Measurements from ENCODE around the gene USP27X.

The USP27X gene

GRCh38 chrX:49880668-49881067 lies 1.4 kb downstream of the USP27X start:
- DNase-seq (ENCODE audit: low spot score): no peak
- no peak for FAIRE-seq

DNA sequence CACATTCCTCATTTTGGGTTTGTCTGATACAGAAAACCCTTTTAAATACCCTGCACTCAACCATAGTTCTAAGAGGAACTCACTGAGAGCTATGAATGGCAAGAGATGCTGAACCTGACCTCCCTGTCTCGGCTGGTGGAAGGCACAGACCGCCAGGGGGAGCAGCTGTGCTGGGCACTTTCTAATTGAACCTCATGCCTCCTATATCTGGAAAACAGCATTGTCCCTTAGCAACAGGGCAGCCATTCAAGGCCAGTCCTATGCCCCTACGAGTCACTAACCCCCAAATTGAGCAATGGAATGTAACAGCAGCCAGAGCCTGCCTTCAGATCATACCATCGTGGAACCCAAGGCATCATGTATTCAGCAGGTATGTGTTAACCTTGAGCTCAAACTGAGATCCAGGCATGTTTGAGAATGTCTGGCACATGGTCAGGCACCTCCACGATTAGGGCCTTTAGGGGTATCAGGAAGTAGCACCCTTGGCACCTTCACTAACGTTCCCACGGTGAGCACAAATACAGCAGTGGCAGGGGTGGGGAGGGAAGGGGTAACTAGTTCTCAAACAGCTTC lies 5.1 kb downstream of the USP27X start:
- FAIRE-seq (peak; percentile 27), DNase-seq (ENCODE audit: low spot score) (peak; percentile 44)

DNA sequence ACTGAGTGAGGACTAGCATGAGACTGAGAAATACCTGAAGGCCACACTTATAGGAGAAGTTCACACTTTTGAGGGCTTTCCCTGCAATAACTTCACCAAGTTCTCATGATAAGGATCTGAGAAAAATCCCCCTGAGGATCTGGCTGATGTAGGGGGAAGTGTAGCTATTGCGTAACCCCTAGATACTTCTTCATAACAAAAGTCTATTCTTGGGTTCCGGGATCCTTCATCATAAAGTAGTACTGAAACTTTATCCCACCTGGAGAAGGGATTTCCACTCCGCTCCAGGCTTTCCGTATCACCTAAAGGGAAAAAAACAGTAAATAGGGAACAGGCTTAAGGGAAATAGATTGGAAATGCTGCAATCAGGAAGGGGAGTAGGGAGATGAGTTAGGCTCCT lies 13.3 kb downstream of the USP27X start:
- no peak for FAIRE-seq
- no peak for DNase-seq (ENCODE audit: low spot score)

DNA sequence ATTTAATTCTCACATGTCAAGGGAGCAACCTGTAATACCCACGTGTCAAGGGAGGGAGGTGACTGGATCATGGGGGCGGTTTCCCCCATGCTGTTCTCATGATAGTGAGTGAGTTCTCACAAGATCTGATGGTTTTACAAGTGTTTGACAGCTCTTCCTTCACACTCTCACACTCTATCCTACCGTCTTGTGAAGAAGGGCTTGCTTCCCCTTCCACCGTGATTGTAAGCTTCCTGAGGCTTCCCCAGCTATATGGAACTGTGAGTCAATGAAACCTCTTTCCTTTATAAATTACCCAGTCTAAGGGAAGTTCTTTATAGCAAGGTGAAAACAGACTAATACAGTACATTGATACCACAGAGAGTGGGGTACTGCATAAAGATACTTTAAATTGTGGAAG lies 17.7 kb downstream of the USP27X start:
- FAIRE-seq (no peak), DNase-seq (ENCODE audit: low spot score) (no peak)

DNA sequence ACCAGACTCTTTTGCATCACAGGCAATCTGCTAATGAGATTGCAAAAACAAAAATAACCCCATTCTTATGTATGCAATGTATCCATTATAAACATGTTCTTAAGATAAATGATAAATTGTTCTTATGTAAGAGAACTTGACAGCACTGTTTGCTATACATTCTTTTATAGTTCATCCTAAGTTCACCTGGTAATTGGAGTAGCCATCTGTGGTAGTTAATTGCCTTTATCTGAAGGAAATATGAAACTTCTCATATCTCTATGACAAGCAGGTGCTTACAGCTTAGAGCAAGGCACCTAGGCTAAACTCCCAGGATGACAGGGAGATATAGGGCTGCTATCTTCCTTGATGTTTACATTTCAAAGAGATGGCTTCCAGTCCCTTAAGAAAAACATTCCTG lies 21.8 kb downstream of the USP27X start:
- FAIRE-seq: no peak
- no peak for DNase-seq (ENCODE audit: low spot score)

GRCh38 chrX:49910344-49910743 lies 31.1 kb downstream of the USP27X start:
- no peak for FAIRE-seq
- DNase-seq (ENCODE audit: low spot score): no peak

DNA sequence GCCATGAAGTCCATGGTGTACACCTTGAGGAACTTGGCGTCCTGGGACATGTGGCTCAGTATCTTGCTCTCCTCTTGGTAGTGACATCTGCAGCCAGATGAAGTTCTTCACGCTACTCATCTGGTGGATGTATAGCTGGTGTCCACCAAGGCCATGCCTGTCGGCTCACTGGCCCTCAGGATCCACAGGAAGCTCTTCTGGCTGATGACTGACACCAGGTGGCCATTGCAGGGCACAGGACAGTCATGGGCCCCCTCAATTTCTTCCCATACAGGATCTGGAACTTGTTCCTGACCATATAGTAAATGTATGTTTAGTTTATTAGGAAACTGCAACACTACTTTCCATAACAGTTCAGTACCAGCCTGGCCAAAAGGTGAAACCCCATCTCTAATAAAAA lies 32.8 kb downstream of the USP27X start:
- FAIRE-seq: no peak
- no peak for DNase-seq (ENCODE audit: low spot score)

DNA sequence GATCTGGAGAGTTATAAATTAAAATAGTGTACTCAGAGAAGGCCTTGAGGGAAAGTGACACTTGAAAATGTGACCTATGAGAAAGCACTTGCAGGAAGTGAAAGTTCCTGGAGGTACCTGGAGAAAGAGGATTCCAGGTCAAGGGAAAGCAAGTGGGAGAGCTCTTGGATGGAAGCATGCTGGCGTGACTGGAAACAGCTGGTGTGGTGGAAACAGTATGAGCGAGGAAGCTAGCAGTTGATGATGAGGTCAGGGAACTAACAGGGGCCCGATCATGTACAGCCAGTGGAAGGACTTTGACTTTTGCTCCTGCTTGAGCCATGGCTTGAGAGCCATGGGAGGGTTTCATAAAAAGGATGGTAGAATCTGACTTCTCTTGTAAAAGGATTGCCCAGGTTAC lies 33.6 kb downstream of the USP27X start:
- DNase-seq (ENCODE audit: low spot score) (no peak), FAIRE-seq (no peak)

DNA sequence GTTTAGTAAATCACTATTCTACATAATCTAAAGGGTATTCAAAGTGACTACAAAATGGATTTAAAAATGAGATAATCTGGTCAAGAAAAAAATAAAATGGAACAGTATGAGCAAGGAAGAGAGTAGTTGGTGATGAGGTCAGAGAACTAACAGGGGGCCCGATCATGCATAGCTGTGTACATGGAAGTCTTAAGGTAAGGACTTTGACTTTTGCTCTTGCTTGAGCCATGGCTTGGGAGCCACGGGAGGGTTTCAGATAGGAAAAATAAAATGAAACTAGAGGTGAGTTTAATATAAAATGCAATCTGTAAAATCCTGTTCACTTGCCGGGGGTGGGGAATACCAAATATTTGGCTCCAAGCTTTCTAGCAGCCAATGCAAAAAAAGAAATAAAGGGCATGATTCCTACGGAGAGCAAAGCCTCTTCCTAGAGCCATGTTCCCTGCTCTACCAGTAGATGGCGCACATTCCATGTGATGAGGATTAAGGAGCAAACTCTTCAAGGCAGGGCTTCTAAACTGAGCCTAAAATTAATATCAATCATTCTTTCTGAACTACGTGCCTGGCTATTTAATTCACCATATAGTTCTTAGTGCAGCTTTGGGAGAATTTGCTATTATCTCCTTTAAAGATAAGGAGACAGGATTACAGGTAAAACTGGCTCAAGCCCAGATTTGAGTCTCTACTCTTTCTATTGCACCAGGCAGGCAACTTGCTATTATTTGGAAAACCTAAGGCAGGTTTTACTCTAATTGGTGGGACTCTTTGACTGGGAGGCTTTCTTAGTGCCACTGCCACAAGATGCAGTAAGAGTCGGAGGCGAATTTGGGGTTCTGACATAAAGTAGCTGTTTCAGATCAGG lies 36.3 kb downstream of the USP27X start:
- FAIRE-seq (no peak), DNase-seq (ENCODE audit: low spot score) (peak; percentile 45)

DNA sequence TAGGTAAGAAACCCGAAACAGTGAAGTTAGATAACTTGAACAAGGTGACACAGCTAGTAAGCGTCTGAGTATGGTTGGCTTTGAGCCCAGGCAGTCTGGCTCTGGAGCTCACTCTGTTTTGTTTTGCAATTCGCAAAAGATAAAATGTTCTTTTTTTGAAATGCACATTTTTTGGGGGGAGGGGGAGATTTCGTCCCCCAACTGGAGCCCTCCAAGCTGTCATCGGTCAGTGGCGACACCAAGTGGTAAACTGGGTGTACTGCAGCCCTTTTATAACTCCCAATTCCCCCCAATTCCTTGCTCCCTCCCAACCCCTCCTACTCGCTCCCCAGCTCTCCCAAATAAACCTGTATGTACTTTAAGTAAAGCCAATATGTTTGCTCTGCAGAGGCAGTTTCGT lies 40.3 kb downstream of the USP27X start:
- FAIRE-seq (no peak), DNase-seq (ENCODE audit: low spot score) (peak; percentile 36)

- no peak for DNase-seq (ENCODE audit: low spot score)
- FAIRE-seq: no peak
These were observed 41.8 kb downstream of the USP27X start for GRCh38 chrX:49921109-49921508.

- DNase-seq (ENCODE audit: low spot score) (peak; percentile 97), FAIRE-seq (peak; percentile 91)
These were observed 43.3 kb downstream of the USP27X start, which contains the start of gene CLCN5 for GRCh38 chrX:49922291-49923241. CLCN5 (plus strand) TSS chrX:49922596; CDS start chrX:49925299, 2,703 bp downstream.

GRCh38 chrX:49925176-49925575 lies 45.9 kb downstream of the USP27X start:
- no peak for FAIRE-seq
- DNase-seq (ENCODE audit: low spot score): no peak

DNA sequence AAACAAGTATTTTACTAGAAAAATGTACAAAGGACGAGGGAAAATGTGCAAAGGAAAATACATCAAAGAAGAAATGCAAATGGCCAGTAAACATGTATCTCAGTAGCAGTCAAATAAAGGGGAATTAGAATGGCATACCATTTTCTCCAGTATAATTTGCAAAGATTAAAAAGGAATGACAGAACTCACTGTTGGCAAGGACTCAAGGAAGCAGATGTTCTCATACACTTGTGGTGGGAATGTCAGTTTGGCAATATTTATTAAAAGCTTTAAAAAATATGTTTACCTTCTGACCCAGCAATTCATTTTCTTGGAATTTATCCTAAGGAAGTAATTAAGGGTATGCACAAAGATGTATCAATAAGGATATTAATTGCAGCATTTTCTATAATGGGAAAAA lies 50.8 kb downstream of the USP27X start:
- DNase-seq (ENCODE audit: low spot score) (no peak), FAIRE-seq (no peak)

All from urothelium cell line (cell line).